Thyroid gland (tissue), 4 donors: Measurements from ENCODE around the gene MAMDC4. TPM values are rescaled to one million over a fixed set of nuclear protein-coding genes. Genes with fewer than 3 reads are reported as not detected.
"Not testable (repeated sequence)": the region's sequence is repeated elsewhere in the genome, so short reads cannot be mapped to it uniquely, and the experiment has no call there.

Experiments
- DNase-seq, 2 donors: peaks; one replicate each; pipeline ENCODE4 v3.0.0-alpha.2; 2019
- H3K27ac ChIP-seq, 3 donors: fragments of 200-600 bp; sonication (generic); 1 replicate in 2 of 3; 2 replicates in 1 of 3; pipeline ENCODE4 v1.5.1; 2016 to 2019; ENCODE audit warnings: mild to moderate bottlenecking in 1 of 3, moderate library complexity in 1 of 3
- H3K27me3 ChIP-seq: fragments of 200-600 bp; sonication (generic); one replicate; pipeline ENCODE4 v1.5.1; 2019
- H3K36me3 ChIP-seq, 2 donors: fragments of 200-600 bp; sonication (generic); one replicate each; pipeline ENCODE4 v1.5.1; 2016 to 2019
- H3K4me1 ChIP-seq, 2 donors: fragments of 200-600 bp; sonication (generic); one replicate each; pipeline ENCODE4 v1.5.1; 2017 to 2019
- H3K4me3 ChIP-seq, 3 donors: fragments of 200-600 bp; sonication (generic); replicated peaks in 1 of 3; 1 replicate in 2 of 3; 2 replicates in 1 of 3; pipeline ENCODE4 v1.5.1; 2016; ENCODE audit warnings: mild to moderate bottlenecking in 1 of 3
- H3K9me3 ChIP-seq: fragments of 200-600 bp; sonication (generic); one replicate; pipeline ENCODE4 v1.5.1; 2017
- POLR2A ChIP-seq, 2 donors: fragments of 450-650 bp; IDR thresholded peaks; one replicate each; pipeline ENCODE4 v1.6.1; 2017; ENCODE audit warnings: antibody characterized with exemption in 2 of 2, mild to moderate bottlenecking in 2 of 2, moderate library complexity in 1 of 2
- WGBS, 2 donors: methylation state at CpG; one replicate each; pipeline ENCODE4 v1.1.5; 2017; 5-methylcytosine and 5-hydroxymethylcytosine counted together
- intact Hi-C: fragments of 100-400 bp; cut with DNase I; formaldehyde crosslinking; loops from one replicate; pipeline ENCODE4 v1.15.1; 2023
- total RNA-seq, 4 donors: library from RNA; depleted of rRNA; stranded (reverse); fragments of >200 nt; gene quantifications; one replicate each; pipeline ENCODE4 v1.2.3, GENCODE V29; 2016
- TF ChIP-seq, protein P1 (sequence below), 6 experiments: fragments of 200-600 bp in 3 of 6; fragments of 450-650 bp in 3 of 6; sonication (generic) in 3 of 6; IDR thresholded peaks; one replicate each; pipeline ENCODE4 v1.5.1; 2016 to 2019; ENCODE audit warnings: antibody characterized with exemption in 6 of 6, mild to moderate bottlenecking in 2 of 6, inconsistent platforms in 1 of 6, moderate library complexity in 1 of 6

The MAMDC4 gene
- total RNA-seq, 4 donors from 2014 or later: 4.1 to 20.4 (median 9.0) TPM

GRCh38 chr9:136831720-136832104 is 20.4 kb upstream of the MAMDC4 start:
- no peaks in the 10 kb centered on the region for H3K9me3 ChIP-seq
- no peak for TF ChIP-seq POLR2A (IDR thresholded peaks at IDR 0.05)
- TF ChIP-seq, protein P1, sequence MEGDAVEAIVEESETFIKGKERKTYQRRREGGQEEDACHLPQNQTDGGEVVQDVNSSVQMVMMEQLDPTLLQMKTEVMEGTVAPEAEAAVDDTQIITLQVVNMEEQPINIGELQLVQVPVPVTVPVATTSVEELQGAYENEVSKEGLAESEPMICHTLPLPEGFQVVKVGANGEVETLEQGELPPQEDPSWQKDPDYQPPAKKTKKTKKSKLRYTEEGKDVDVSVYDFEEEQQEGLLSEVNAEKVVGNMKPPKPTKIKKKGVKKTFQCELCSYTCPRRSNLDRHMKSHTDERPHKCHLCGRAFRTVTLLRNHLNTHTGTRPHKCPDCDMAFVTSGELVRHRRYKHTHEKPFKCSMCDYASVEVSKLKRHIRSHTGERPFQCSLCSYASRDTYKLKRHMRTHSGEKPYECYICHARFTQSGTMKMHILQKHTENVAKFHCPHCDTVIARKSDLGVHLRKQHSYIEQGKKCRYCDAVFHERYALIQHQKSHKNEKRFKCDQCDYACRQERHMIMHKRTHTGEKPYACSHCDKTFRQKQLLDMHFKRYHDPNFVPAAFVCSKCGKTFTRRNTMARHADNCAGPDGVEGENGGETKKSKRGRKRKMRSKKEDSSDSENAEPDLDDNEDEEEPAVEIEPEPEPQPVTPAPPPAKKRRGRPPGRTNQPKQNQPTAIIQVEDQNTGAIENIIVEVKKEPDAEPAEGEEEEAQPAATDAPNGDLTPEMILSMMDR (IDR thresholded peaks at IDR 0.05): no peak
- H3K27me3 ChIP-seq: no peaks in the 10 kb centered on the region
- intact Hi-C loops: no loop called here
- H3K4me1 ChIP-seq: no peaks in the 10 kb centered on the region
- DNase-seq: no peak
- 90 to 93% methylated on average over 6 to 21 of the region's 23 CpGs for WGBS, 2 donors
- no peak overlapping the region for H3K27ac ChIP-seq
- no peak overlapping the region for H3K4me3 ChIP-seq
- H3K36me3 ChIP-seq: peaks cover 34 to 40% of the 10 kb centered on the region in 2 donors

DNA sequence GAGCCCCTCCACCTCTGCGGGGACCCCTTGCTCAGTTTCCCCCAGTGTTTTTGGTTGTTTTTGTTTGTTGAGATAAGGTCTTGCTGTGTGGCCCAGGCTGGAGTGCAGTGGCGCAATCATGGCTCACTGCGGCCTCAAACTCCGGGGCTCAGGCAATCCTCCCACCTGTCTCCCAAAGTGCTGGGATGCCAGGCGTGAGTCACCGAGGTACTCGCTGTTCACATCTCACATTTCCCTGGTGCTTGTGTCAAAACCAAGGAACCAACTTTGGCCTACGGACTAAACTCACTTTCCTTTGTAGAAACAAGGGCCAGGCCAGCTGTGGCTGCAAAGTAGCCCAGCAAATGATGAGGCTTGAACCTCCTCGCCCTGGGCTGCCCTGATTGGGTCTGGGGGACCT is 19.6 kb upstream of the MAMDC4 start:
- intact Hi-C loops: no loop called here
- Histone ChIP-seq H3K36me3 (peaks cover 34 to 40% of the 10 kb centered on the region in 2 donors), H3K27ac (no peak overlapping the region), H3K4me3 (no peak overlapping the region), H3K9me3 (no peaks in the 10 kb centered on the region), H3K27me3 (no peaks in the 10 kb centered on the region), H3K4me1 (no peaks in the 10 kb centered on the region)
- 92 to 95% methylated on average over 4 to 8 of the region's 9 CpGs for WGBS, 2 donors
- no peak for DNase-seq
- TF ChIP-seq, protein P1 (IDR thresholded peaks at IDR 0.05): no peak
- TF ChIP-seq POLR2A (IDR thresholded peaks at IDR 0.05): no peak

- H3K27ac ChIP-seq, intact Hi-C loops, H3K4me3 ChIP-seq, H3K27me3 ChIP-seq, H3K4me1 ChIP-seq, DNase-seq, H3K9me3 ChIP-seq: not testable (repeated sequence)
- peaks cover 32 to 35% of the 10 kb centered on the region in 2 donors for H3K36me3 ChIP-seq
- WGBS, 2 donors: 88 to 89% methylated on average over 3 to 13 of the region's 16 CpGs
Measured at GRCh38 chr9:136833381-136834048, 18.6 kb upstream of the MAMDC4 start.

DNA sequence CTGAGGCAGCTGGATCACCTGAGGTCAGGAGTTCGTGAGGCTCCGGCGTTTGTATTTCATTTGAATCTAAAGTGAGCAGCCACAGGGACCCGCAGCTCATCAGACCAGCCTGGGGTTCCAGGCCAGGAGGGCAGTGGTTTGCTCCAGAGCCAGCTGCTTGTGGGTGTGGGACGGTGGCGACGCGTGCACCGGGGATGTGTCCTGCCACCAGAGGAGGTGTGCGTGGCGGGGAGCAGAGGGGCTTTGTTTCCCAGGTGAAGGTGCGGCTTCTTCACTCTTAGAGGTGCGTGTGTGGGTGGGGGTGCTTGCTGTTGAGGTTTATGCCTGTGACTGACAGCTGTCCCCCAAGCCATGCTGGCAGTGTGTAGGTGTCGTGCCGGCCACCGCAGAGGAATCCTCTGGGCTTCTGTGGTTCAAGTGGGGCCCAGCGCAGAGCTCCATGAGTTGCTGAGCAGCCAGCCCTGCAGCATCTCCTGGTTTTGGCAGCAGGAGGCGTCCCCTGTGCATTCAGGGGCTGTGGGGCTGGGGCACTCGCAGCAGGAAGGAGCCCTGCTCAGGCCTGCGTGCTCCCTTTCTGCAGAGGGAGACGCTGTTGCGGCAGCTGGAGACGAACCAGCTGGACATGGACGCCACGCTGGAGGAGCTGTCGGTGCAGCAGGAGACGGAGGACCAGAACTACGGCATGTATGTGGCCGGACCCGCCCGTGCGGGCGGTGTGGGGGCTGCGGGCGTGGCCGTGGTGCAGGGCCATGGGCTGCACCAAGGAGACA is 16.8 kb upstream of the MAMDC4 start:
- H3K27me3 ChIP-seq: no peaks in the 10 kb centered on the region
- 95 to 98% methylated on average over 31 to 33 of the region's 36 CpGs for WGBS, 2 donors
- H3K36me3 ChIP-seq: peaks cover 19 to 31% of the 10 kb centered on the region in 2 donors
- intact Hi-C loops: no loop called here
- no peak overlapping the region for H3K4me3 ChIP-seq
- TF ChIP-seq POLR2A (IDR thresholded peaks at IDR 0.05): no peak
- no peak overlapping the region for H3K27ac ChIP-seq
- DNase-seq: no peak
- no peaks in the 10 kb centered on the region for H3K4me1 ChIP-seq
- no peaks in the 10 kb centered on the region for H3K9me3 ChIP-seq

DNA sequence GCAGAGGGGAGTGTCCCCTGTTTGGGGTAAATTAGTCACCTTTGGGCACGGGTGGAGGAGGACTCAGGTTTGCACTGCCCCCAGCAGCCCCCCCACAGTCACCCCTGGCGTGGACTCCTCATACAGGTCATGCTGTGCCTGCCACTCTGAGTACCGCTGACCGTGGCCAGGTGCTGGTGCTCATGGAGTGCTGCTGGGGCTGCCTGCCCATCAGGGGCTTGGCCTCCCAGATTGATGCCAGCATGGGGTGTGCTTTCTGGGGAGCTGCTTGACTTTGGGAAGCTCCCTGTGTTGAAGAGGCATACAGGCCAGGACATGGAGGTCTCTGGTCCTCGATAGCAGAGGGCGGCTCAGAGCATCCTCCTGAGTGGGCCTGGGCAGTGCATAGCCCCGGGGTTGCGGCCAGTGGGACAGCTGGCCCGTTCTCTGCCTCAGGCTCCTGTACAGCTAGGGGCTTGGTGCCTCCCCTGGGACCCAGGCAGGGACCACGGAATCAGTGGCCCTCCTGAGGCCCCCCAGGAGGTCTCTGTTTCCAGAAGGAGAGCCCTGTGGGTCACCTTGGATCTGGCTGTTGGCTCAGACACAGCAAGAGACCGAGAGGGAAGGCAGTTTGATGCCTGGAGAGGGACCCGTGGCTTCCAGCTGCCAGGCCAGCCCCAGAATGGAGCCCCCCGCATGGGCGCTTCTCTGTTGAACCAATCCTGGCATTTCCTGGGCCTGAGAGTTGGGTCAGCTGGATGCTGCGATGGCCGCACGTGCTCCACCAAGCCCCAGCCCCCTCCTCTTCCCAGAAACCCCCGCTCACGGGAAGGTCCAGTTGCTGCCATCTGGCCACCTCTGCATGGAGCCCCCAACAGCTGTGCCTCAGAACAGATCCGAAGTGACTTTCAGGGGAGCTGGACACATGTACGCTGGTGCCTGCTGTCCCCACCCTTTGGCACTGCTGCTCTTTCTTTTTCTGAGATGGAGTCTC is 15.9 kb upstream of the MAMDC4 start:
- intact Hi-C loops: no loop called here
- 94 to 97% methylated on average over 4 to 14 of the region's 21 CpGs for WGBS, 2 donors
- Histone ChIP-seq H3K4me3 (no peak overlapping the region), H3K4me1 (peaks cover 4 to 5% of the 10 kb centered on the region in 2 donors), H3K36me3 (peaks cover 14 to 23% of the 10 kb centered on the region in 2 donors), H3K9me3 (no peaks in the 10 kb centered on the region), H3K27ac (no peak overlapping the region), H3K27me3 (no peaks in the 10 kb centered on the region)
- DNase-seq: no peak
- TF ChIP-seq, protein P1 (IDR thresholded peaks at IDR 0.05): no peak
- no peak for TF ChIP-seq POLR2A (IDR thresholded peaks at IDR 0.05)
